WTC11 (cell line): Measurements from ENCODE around the gene NCOA6.

Experiments
- CTCF ChIP-seq: fragments of 200-600 bp; IDR thresholded peaks from 2 replicates; pipeline ENCODE4 v1.8.0; 2022; ENCODE audit warnings: antibody characterized with exemption
- E2F5 ChIP-seq: sonication (generic); formaldehyde crosslinking; IDR thresholded peaks from 2 replicates; pipeline ENCODE4 v1.8.1; 2022; ENCODE audit warnings: mild to moderate bottlenecking, moderate library complexity, missing genetic modification reagents
- FOXJ3 ChIP-seq: sonication (generic); formaldehyde crosslinking; IDR thresholded peaks from 2 replicates; pipeline ENCODE4 v1.9.0; 2021; ENCODE audit warnings: missing genetic modification reagents, mild to moderate bottlenecking, borderline replicate concordance
- JUN ChIP-seq: sonication (generic); formaldehyde crosslinking; IDR thresholded peaks from 2 replicates; pipeline ENCODE4 v1.8.0; 2023; ENCODE audit warnings: mild to moderate bottlenecking, missing genetic modification reagents

GRCh38 chr20:34704177-34705007 is 121.1 kb downstream of the NCOA6 start, which contains the start of gene TP53INP2:
- TF ChIP-seq CTCF, result no peak
- no peak for TF ChIP-seq FOXJ3 (CRISPR knock-in tag)
- no peak for TF ChIP-seq JUN (CRISPR knock-in tag)
- TF ChIP-seq E2F5 (CRISPR knock-in tag), result no peak
